Anterior cingulate cortex (tissue), 58 donors: ENCODE measurements around the gene DOK7.

Experiments used
- DNase-seq, 58 donors: peaks; one replicate each; lab custom pipeline; 2025; lab: John Stamatoyannopoulos, UW

Gene DOK7

DNA sequence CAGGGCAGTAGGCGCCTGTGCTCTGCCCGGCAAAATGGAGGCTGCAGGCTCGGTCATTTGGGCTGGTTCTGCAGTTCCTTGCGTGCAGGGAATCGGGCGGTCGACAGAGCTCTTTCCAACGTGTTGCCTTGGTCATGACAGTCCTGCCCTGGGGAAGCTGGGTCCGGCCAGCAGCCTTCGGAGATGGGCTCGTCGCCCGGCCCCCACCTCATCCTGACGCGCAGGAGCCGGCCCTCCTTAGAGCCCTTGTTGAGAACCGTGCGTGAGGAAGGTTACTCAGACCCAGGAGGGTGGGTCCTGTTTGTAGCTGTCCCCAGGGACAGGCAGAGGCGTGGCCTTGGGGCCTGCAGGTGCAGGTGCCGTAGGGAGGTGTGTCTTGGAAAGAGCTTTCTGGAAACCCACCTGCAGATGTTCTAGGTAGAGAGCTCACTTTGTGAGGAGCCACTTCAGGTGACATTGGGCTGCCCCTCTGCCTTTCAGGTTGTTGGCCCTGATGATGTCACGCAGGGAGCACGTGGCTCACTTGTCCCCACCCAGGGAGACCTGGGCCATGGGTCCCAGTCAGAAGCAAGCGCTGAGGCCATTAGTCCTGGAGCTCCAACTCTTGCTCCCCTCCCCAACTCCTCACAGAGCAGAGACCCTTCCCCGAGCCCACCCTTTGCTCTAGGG, 36.5 kb upstream of the DOK7 start:
- DNase-seq: no peak

DNA sequence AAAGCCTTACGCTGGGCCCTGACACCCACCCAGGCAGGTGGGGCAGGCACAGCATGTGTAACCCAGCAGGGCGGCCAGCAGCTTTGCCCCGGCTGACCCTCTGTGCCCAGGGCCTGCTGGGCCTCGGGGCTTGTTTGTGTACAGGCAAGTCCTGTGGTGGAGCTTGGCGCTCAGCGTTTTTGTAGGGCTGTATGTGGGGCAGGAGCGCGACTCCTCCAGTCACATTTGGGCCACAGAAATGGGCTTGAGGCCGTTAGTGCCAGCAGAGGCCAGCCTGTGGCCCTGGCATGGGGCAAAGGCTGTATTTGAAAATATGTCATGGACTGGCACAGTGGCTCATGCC, 36.0 kb upstream of the DOK7 start:
- no peak for DNase-seq

DNA sequence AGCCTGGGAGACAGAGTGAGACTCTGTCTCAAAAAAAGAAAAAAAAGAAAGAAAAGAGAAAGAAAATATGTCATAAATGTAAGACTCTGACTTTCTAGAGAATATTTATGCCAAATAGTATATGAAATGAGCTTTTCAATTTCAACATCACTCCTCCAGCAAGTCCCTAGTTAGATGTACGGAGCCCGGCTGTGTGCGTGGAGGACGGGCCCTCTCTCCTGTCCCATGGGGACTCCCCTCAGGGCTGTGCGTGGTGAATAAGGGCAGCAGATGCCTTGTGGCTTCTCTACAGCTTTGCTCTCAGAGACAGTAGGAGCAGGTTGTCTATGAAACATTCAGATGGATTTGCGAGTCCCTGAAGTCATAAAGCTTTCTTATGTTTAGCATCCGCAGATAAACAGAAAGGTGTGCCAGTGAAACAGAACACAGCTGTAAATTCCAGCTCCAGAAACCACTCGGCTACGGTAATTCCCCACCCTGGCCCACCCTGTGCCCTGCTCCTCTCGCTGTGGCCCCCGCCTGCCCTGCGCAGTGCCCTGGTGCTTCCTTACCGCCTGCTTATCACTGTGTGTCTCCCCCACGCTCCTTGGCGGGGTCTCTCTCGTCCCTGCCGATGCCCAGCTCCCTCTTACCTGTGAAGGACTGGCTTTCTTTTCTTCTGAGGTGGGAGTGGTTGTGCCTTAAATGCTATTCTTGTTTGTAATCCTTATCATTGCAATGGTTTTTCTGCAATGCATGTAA, 35.2 kb upstream of the DOK7 start:
- DNase-seq: no peak

DNA sequence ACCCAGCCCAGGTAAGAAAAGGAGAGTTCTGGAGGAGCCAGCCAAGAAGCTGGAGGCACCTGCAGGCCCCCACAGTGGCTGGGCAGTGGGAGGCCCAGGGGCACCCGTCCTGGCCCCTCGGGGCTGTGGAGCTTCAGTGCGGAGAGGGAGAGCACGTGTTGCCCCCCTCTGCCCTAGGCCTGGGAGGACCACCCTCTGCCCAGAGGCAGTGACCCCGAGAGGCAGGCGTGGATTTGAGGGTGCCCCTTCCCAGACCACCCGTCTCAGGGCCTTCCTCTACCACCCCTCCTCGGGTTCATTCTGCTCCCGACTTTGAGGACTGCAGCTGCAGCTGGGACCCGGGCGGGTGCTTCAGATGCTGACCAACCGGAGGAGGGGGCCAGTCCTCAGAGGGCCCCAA, 33.5 kb upstream of the DOK7 start:
- no peak for DNase-seq

DNA sequence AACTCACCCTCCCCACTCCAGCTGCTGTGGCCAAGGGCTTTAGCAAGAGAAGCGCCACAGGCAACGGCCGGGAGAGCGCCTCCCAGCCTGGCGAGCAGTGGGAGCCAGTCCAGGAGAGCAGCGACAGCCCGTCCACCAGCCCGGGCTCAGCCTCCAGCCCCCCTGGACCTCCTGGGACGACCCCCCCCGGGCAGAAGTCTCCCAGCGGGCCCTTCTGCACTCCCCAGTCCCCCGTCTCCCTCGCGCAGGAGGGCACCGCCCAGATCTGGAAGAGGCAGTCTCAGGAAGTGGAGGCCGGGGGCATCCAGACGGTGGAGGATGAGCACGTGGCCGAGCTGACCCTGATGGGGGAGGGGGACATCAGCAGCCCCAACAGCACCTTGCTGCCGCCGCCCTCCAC, 32.6 kb upstream of the DOK7 start:
- no peak for DNase-seq

DNA sequence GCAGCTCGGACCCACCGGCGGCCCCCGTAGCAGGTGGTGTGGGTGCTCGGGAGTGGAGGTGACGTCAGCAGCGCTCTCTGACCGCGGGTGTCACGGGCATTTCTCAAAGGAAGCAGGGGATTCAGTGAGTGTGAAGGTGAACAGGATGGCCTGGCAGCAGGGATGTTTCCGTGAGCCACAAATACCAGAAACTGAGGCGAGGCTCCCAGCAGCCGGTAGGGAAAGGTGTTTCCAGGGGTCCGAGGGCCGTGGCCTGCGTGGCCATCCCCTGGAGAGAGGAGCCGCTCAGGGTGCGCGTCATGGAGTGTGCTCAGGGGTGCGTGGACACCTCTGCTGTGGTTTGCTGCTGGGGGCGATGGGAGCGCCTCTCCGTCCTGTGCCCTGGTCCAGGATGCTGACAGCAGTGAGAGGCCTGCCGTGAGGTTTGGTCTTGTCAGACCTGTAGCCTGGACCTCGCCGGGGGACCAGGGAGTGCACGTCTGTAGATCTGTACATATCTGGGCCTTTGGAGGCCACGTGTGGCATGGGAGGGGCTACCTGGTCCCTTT, 31.6 kb upstream of the DOK7 start:
- no peak for DNase-seq

DNA sequence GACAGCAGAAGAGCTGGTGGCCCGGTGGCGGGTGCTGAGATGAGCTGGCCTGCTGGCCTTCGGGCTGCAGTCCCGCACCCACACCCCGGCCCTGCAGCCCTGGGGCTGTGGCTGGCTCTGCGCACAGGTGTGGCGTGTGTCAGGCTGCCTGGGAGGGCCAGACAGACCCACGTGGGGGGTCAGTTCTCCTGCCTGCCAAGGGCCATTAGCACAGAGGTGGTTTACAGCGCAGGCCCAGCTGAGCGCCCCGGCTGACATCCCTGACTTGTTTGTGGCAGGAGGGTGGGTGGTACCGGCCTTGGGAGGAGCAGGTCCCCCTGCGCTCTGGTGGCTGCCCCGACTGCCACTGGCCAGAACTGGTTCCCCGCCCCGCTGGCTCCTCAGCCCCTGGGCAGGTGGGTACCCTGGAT, 30.7 kb upstream of the DOK7 start:
- no peak for DNase-seq

DNA sequence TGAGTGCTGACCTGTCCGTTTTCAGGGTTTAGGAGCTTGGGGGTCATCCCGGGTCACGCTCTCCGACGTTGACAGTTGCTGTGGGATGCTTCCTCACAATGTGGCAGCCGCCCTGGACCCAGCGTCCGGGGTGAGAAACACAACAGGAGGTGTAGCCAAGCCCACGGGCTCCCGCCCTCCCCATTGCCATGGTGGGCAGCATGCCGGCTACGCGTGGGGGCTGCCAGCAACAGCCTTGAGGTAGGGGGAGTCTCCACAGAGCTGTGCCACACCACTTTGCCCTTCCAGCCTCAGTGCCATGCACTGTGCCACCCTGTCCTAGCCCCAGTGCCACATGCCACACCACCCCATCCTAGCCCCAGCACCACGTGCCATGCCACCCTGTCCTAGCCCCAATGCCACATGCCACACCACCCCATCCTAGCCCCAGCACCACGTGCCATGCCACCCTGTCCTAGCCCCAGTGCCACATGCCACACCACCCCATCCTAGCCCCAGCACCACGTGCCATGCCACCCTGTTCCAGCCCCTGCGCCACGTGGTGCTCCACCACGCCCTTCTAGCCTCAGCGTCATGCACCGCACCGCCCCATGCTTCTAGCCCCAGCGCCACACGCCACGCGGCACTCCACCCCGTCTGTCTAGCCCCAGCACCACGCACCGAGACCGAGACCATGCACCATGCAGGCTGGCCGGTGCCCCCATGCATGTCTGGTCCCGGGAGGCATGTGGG, 29.8 kb upstream of the DOK7 start:
- no peak for DNase-seq

DNA sequence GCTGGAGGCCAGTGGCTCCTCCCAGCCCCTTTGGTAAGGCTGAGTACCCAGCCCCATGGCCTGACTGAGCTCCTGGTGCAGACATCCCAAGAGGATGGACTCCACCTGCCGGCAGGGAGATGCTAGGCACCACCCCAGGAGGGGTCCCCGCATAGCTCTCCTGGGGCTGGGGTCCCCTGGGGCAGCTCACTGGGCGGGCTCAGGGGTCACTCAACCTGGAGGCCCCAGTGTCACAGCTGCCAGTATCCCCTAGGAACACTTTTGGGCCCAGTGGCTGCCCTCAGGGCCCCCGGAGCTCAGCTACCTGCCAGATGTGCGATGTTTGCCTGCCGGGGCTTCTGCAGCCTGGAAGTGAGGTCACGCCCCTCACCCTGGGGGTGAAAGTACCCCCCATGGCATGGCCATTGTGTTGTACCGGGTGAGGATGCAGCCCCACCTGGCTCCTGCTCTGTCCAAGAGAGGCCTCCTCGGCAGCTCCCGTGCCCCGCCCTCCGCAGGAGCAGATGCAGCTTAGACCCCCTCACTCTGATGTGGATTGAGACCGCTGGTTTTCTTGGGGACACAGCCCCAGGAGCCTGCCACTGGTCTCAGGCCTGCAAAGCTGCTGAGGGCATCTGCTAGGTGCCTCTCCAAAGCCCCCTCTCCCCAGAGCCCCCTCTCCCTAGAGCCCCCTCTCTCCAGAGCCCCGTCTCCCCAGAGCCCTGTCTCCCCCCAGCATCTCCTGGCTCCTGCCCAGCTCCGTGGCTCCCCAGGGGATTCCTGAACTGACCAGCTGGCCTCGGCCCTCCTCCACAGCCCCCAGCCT, 28.0 kb upstream of the DOK7 start:
- DNase-seq: no peak

DNA sequence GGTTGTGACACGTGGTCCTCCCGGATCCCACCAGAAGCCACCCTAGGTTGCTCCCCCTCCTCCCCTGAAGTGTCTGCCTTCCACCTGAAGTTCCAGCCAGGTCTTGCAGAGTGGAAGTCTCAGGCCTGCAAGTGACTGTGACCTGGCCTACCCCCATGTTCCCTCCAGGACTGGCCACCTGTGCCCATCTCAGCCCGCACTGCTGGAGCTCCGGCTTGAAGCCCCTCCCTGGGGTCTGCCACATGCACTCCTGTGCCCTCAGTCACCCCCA, 27.5 kb upstream of the DOK7 start:
- DNase-seq: no peak

DNA sequence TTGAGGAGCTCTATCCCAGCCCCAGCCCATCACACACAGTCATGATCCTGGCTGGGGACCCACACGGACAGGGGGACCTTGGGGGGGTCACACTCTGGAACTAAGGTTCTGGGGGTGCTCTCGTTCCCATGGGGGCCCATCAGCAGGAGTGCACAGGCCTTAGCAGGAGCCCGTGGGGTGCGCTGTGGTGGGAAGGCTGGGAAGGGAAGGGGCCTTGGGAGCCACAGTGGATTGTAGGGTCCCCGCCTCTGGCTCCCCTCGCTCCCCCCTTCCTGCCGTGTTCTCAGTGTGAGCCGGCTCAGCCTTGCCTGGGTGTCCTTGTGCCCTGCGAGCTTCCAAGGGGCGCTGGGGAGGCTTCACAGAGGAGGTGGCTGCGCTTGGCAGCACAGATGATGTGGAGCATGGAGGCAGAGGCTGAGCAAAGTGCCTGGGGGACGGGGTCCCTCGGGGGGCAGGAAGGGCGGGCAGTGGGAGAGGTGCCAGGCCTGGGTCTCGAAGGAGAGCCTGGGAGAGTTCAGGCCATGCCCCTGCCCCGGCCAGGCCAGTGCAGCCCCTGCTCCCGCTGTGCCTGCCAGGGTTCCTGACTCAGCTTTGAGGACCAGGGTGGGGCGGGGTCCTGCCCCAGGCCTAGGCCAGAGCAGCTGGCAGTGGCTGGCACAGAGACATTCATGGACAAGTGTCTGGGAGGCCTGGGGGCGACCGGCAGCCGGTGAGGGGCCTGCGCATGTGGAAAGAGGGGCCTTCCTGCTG, 26.9 kb upstream of the DOK7 start:
- DNase-seq: no peak

DNA sequence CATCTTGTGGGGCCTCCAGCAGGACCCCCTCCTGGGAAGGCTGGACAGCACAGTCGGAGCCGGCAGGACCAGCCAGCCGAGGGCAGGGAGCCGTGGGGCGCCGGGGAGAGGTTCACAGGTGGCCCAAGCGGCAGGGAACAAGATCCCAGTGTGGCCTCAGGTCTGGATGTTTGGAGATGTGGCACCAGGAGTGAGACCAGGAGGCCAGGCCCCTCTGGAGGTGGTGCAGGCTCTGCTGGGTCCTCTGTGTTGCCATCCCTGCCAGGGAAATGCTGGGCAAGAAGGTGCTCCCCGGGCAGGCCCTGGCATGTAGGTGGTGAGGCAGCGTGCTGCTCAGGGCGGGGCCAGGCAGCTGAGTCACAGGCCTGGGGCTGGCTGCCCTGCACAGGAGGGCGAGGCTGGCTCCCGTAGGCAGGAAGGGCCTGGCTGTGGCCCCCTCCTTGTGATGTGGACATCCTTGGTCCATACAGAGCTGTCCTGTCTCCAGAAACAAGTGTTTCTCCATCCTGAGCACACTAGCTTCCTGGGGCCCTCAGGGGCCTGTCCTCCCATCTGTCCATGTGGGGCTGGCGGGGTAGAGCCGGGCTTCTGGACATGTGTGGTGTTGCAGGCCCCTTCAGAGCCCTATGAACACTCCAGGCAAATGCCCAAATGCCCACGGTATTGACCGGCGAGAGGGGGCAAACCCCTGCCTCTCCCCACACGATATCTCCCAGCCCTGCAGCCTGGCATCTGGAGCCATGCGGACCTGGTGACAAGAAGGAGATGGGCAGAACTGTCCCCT, 26.1 kb upstream of the DOK7 start:
- DNase-seq: no peak

DNA sequence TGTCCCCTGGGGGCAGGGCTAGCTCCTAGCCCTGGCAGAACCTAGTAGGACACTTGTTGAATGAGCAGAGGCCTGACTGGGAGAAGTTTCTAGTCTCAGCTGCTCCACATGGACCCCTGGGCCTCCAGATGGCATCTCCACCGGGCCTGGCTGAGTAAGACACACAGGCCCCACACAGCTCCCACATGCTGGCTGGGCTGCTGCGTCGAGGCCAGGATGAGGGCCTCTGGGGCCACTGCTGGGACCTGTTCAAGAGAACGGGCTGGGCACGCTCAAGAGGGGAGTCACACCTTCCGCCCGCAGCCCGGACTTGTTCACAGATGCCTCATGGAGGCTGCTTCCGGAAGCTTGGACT, 25.5 kb upstream of the DOK7 start:
- no peak for DNase-seq

DNA sequence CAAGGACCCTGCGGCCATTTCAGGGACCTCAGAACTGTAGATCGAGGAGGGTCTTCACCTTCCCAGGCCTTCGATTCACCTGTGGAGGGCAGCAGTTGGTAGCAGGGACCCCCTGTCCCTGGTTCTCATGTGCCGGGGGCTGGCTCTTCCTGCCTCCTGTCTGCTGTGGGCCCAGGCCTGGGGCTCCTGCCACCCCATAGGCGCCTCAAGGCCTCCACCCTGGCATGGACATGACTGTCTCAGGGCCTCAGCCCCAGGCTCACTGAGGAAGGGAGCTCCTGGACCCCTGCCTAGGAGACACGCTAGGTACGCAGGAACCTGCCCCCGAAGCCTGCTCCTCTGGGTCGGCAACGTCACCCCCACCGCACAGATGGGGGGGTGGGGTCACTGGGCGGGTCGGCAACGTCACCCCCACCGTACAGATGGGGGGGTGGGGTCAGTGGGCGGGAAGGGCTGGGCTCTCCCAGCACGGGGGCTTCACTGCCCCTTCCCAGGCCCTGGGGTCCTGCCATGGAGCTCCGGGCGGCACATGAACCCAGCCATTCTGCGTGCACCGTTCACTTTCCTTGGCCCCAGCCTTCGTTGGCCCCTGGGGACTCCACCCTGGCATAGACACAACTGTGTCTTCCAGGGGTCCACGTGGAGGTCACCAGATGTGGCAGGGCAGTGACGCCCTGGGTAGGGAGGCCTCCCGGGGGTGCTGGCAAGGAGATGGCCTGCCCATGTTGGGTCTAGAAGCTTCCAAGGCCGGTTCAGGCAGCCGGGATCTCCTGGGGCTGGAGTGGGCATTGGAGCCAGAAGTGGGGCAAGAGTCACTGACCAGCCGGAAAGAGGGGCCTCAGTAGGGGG, 24.9 kb upstream of the DOK7 start:
- no peak for DNase-seq

DNA sequence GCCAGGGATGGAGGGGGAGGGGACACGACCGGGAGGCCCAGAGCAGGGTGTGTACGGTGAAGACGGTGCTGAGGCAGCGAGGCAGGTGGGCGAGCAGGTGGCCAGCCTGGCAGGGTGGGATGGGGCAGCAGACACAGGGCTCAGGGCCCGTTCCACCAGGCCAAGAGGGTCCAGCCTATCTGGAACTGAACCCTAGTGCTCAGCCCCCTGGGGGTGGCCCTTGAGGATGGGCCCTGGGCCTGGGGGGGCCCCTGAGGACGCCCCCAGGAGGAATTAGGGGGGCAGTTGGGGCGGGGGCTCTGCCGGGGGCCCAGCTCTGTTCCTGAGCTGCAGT, 24.3 kb upstream of the DOK7 start:
- DNase-seq: no peak

DNA sequence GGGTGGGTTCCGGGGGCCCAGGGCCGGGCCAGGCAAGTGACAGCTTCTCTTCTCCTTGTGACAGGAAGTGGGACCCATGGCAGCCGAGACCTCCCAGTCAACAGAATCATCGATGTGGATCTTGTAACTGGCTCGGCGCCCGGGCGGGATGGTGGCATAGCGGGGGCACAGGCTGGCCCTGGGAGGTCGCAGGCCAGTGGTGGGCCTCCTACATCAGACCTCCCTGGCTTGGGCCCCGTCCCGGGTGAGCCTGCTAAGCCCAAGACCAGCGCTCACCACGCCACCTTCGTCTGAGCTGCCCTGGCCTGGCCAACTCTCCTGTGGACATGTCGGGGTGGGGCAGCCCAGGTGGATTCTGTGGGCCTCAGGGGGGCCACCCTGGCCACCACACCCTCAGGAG, 23.7 kb upstream of the DOK7 start:
- DNase-seq: no peak

DNA sequence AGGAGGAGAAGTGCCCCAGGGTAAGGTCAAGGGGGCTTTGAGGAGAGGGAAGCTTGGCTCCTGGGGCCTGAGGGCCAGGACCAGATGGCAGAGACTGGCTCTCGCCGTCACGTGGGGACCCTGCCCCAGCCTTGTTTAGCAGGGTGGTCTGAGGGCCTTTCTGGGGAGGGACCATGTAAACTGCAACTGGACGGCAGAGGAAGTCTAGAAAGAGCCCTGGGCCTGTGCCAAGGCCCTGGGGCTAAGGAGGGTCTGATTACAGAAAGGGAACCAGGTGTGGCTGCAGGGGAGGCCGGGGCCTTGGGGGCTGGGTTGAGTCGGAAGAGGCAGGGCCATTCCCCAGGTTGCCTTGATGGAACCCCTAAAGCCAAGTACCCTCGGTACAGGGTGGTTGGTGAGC, 23.1 kb upstream of the DOK7 start:
- no peak for DNase-seq

DNA sequence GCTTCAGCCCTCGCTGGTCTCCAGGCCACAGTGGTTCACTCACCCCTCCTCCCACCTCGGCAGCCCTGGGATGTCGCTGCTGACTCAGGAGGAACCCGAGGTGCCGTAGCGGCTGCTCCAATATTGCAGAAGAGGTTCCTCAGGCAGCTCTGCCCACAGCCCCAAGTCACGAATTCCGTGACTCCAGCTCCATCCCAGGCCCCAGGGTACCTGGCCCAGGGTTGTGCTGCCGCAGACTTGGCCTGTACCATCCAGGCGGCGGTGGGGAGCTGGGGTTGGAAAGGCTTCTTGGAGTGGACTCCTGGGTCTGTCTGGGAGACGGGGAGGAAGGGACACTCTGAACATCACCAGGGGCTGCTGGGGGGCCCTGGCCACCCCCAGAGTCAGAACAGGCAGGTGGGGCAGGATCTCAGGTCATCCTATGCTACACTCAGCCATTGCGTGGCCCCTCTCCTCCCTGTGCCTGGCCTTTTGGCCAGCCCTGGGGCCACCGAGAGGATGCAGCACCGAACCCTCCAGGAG, 22.1 kb upstream of the DOK7 start:
- no peak for DNase-seq
